HCT116 (cell line): Measurements from ENCODE around the gene PAQR6. TPM values are rescaled to one million over a fixed set of nuclear protein-coding genes. Genes with fewer than 3 reads are reported as not detected.

Experiments
- ATAC-seq: fragments of 200-7000 bp; cut with Tn5 transposase; 2 replicates; pipeline ENCODE4 v1.9.1; 2020; ENCODE audit warnings: mild to moderate bottlenecking, moderate library complexity
- BruUV-seq: library from RNA; stranded (reverse); fragments of 400-500 nt; replicated peaks from 2 replicates; lab custom pipeline; 2021; lab: Mats Ljungman, UMichigan
- CTCF ChIA-PET: fragments of 300-600 bp; sonication (Branson Sonifier 250); formaldehyde crosslinking; loops from one replicate; lab custom pipeline; 2021; ENCODE audit warnings: antibody characterized with exemption; lab: Charles Lee
- POLR2A ChIA-PET: fragments of 300-600, 350-600 bp; sonication (Branson Sonifier 250); formaldehyde crosslinking; loops from one replicate; lab custom pipeline; 2021; ENCODE audit warnings: antibody characterized with exemption; lab: Charles Lee
- RAD21 ChIA-PET, 2 experiments: fragments of 300-600 bp; sonication (Branson Sonifier 250); formaldehyde crosslinking; loops; one replicate each; lab custom pipeline; 2023; ENCODE audit warnings: low total read pairs in 2 of 2; ENCODE audit not compliant: uncharacterized antibody in 2 of 2, unreplicated experiment in 2 of 2, low non-redundant PET in 1 of 2; lab: Charles Lee
- DNase-seq: peaks from one replicate; pipeline ENCODE4 v3.0.0-alpha.2; 2010; ENCODE audit warnings: low read depth, low spot score
- H2AFZ ChIP-seq: fragments of 200-600 bp; shearing (Covaris generic), sonication (generic); 2 replicates; pipeline ENCODE4 v1.6.1; 2017; ENCODE audit warnings: low read depth, mixed run types, mixed read lengths, antibody characterized with exemption, low read length; ENCODE audit not compliant: poor library complexity, severe bottlenecking
- H3K27ac ChIP-seq: 2 replicates; pipeline ENCODE4 v1.5.1; 2012; ENCODE audit warnings: low read depth, low read length
- H3K27me3 ChIP-seq: fragments of 200-600 bp; sonication (generic); 2 replicates; pipeline ENCODE4 v1.6.1; 2016; ENCODE audit warnings: mixed run types, low read length, mixed read lengths; ENCODE audit not compliant: insufficient read depth
- H3K36me3 ChIP-seq, 2 experiments: fragments of 200-500 bp in 1 of 2; fragments of 200-600 bp in 1 of 2; sonication (Bioruptor generic) in 1 of 2; sonication (generic) in 1 of 2; 2 replicates each; pipeline versions ENCODE4 v1.5.1 to v1.6.1; 2014 to 2016; ENCODE audit warnings: low read length in 2 of 2, inconsistent platforms in 1 of 2, mixed read lengths in 1 of 2, mixed run types in 1 of 2; ENCODE audit not compliant: insufficient read depth in 2 of 2, control insufficient read depth in 1 of 2
- H3K4me1 ChIP-seq, 2 experiments: fragments of 200-600 bp in 1 of 2; sonication (generic) in 1 of 2; 2 replicates each; pipeline versions ENCODE4 v1.5.1 to v1.6.1; 2012 to 2017; ENCODE audit warnings: low read length in 2 of 2, inconsistent platforms in 1 of 2, mild to moderate bottlenecking in 1 of 2, mixed read lengths in 1 of 2, mixed run types in 1 of 2, moderate library complexity in 1 of 2; ENCODE audit not compliant: insufficient read depth in 2 of 2, control insufficient read depth in 1 of 2
- H3K4me2 ChIP-seq: fragments of 200-600 bp; sonication (generic); 2 replicates; pipeline ENCODE4 v1.6.1; 2017; ENCODE audit warnings: mixed run types, low read length, mixed read lengths
- H3K4me3 ChIP-seq, 2 experiments: fragments of 200-600 bp in 1 of 2; sonication (generic) in 1 of 2; replicated peaks in 1 of 2; 2 replicates each; pipeline ENCODE4 v1.5.1; 2011 to 2016; ENCODE audit warnings: low read length in 2 of 2, control low read depth in 1 of 2, low read depth in 1 of 2, mild to moderate bottlenecking in 1 of 2, mixed read lengths in 1 of 2, mixed run types in 1 of 2
- H3K79me2 ChIP-seq: fragments of 200-600 bp; sonication (generic); 2 replicates; pipeline ENCODE4 v1.6.1; 2017; ENCODE audit warnings: mild to moderate bottlenecking, mixed run types, low read length, moderate library complexity, mixed read lengths; ENCODE audit not compliant: insufficient read depth
- H3K9ac ChIP-seq: fragments of 200-600 bp; sonication (generic); 2 replicates; pipeline ENCODE4 v1.6.1; 2016; ENCODE audit warnings: low read length, mixed read lengths
- H3K9me2 ChIP-seq: fragments of 200-600 bp; sonication (generic), shearing (Covaris generic); 2 replicates; pipeline ENCODE4 v1.6.1; 2017; ENCODE audit warnings: mixed run types, mild to moderate bottlenecking, moderate library complexity; ENCODE audit not compliant: insufficient read depth
- H3K9me3 ChIP-seq, 2 experiments: fragments of 200-500 bp in 1 of 2; fragments of 200-600 bp in 1 of 2; sonication (Bioruptor generic) in 1 of 2; sonication (generic) in 1 of 2; 2 replicates each; pipeline ENCODE4 v1.6.1; 2014 to 2017; ENCODE audit warnings: low read length in 2 of 2, mixed read lengths in 2 of 2, inconsistent platforms in 1 of 2, low read depth in 1 of 2, mild to moderate bottlenecking in 1 of 2, mixed run types in 1 of 2, moderate library complexity in 1 of 2; ENCODE audit not compliant: control insufficient read depth in 1 of 2, insufficient read depth in 1 of 2
- H4K20me1 ChIP-seq: fragments of 200-600 bp; sonication (generic), shearing (Covaris generic); 2 replicates; pipeline ENCODE4 v1.6.1; 2017; ENCODE audit warnings: mixed run types, mild to moderate bottlenecking, moderate library complexity; ENCODE audit not compliant: insufficient read depth
- ATF3 ChIP-seq: IDR thresholded peaks from 2 replicates; pipeline ENCODE4 v1.6.1; 2012
- CEBPB ChIP-seq: IDR thresholded peaks from 2 replicates; pipeline ENCODE4 v1.6.1; 2012; ENCODE audit warnings: low read depth
- CTCF ChIP-seq, 3 experiments: fragments of 200-600 bp in 1 of 3; sonication (generic) in 1 of 3; IDR thresholded peaks in 2 of 3; conservative IDR thresholded peaks in 1 of 3; 2 replicates each; pipeline ENCODE4 v1.5.1; 2012 to 2017; ENCODE audit warnings: low read depth in 2 of 3, low read length in 2 of 3, antibody characterized with exemption in 1 of 3, borderline replicate concordance in 1 of 3, control low read depth in 1 of 3, mild to moderate bottlenecking in 1 of 3, mixed read lengths in 1 of 3, mixed run types in 1 of 3, moderate library complexity in 1 of 3; ENCODE audit not compliant: insufficient read depth in 1 of 3
- EZH2 ChIP-seq: fragments of 200-600 bp; sonication (generic); IDR thresholded peaks from 2 replicates; pipeline ENCODE4 v1.6.1; 2017; ENCODE audit warnings: antibody characterized with exemption, mixed run types
- EZH2phosphoT487 ChIP-seq: fragments of 200-600 bp; IDR thresholded peaks from 2 replicates; pipeline ENCODE4 v1.6.1; 2018; ENCODE audit warnings: antibody characterized with exemption, borderline replicate concordance
- FOSL1 ChIP-seq: IDR thresholded peaks from 2 replicates; pipeline ENCODE4 v1.6.1; 2012; ENCODE audit warnings: low read depth
- JUND ChIP-seq: IDR thresholded peaks from 2 replicates; pipeline ENCODE4 v1.6.1; 2012
- POLR2AphosphoS5 ChIP-seq: IDR thresholded peaks from 2 replicates; pipeline ENCODE4 v1.6.1; 2011; ENCODE audit warnings: mild to moderate bottlenecking, low read depth, low read length, moderate library complexity
- RAD21 ChIP-seq: IDR thresholded peaks from 2 replicates; pipeline ENCODE4 v1.6.1; 2012; ENCODE audit warnings: low read depth, mild to moderate bottlenecking
- SIN3A ChIP-seq: IDR thresholded peaks from 2 replicates; pipeline ENCODE4 v1.6.1; 2012; ENCODE audit warnings: low read depth
- YY1 ChIP-seq: IDR thresholded peaks from 2 replicates; pipeline ENCODE4 v1.6.1; 2011; ENCODE audit warnings: low read length, low read depth, moderate library complexity, mild to moderate bottlenecking; ENCODE audit not compliant: insufficient replicate concordance; ENCODE audit errors: extremely low read depth
- intact Hi-C: fragments of 100-400 bp; cut with micrococcal nuclease; formaldehyde crosslinking; loops from 2 replicates; pipeline ENCODE4 v1.10.0; 2022
- total RNA-seq: library from RNA; stranded (reverse); gene quantifications from one replicate; pipeline ENCODE4 v1.2.1, GENCODE V29; 2021; ENCODE audit not compliant: unreplicated experiment
- TF ChIP-seq, protein P1 (sequence below): IDR thresholded peaks from 2 replicates; pipeline ENCODE4 v1.6.1; 2012
- TF ChIP-seq, protein P2 (sequence below): IDR thresholded peaks from 2 replicates; pipeline ENCODE4 v1.6.1; 2012; ENCODE audit warnings: low read depth

The PAQR6 gene
- total RNA-seq, 1 experiment from 2014 or later: 10.9 TPM

GRCh38 chr1:156281281-156281680 lies 33.4 kb upstream of the PAQR6 start:
- Histone ChIP-seq H4K20me1 (peaks cover 10% of the 10 kb centered on the region; the same call in 1 of the 2 replicates), H3K36me3 (peaks cover 28 to 38% of the 10 kb centered on the region in 2 experiments), H3K9me3 (no peaks in the 10 kb centered on the region), H3K27me3 (no peaks in the 10 kb centered on the region), H3K9me2 (no peaks in the 10 kb centered on the region), H2AFZ (no peak overlapping the region), H3K4me1 (peaks cover 25 to 27% of the 10 kb centered on the region in 2 experiments), H3K9ac (peak overlapping the region; percentile 98), H3K79me2 (peaks cover 58% of the 10 kb centered on the region), H3K4me2 (peak overlapping the region; percentile 91), H3K4me3 (peak overlapping the region; percentile 77 to 96), H3K27ac (peak overlapping the region; percentile 90)
- intact Hi-C loops: no loop called here
- DNase-seq: no peak
- BruUV-seq: no TSS peak
- CTCF ChIA-PET: interaction anchor here (0.9 to 1.0 kb wide), 2 partner anchors 38 to 176 kb away, joined by 3 to 4 read pairs; no protein-coding TSS in a partner anchor
- POLR2A ChIA-PET: interaction anchor here (1.2 kb wide), 1 partner anchor 80 kb away, joined by 3 read pairs; no protein-coding TSS in a partner anchor
- RAD21 ChIA-PET: no interaction called here
- ATAC-seq: no peak
- TF ChIP-seq ATF3: no peak
- TF ChIP-seq, protein P1, sequence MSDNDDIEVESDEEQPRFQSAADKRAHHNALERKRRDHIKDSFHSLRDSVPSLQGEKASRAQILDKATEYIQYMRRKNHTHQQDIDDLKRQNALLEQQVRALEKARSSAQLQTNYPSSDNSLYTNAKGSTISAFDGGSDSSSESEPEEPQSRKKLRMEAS: peak; percentile 26; the same call in 1 of the 2 replicates
- TF ChIP-seq POLR2AphosphoS5: no peak
- TF ChIP-seq CTCF (IDR thresholded peaks at IDR 0.05 in 2 of 3, conservative IDR thresholded peaks at IDR 0.05 in 1 of 3; ENCODE audit: borderline replicate concordance in 1 of 3, insufficient read depth in 1 of 3, low read depth in 2 of 3, low read length in 2 of 3): 0 out of 6 replicates have a peak, but pooled peaks of 1 of the 3 experiments have one; percentile 6
- TF ChIP-seq JUND: no peak
- TF ChIP-seq SIN3A: peak; percentile 41; the same call in 1 of the 2 replicates

- POLR2A ChIA-PET: no interaction called here
- Histone ChIP-seq H3K4me3 (no peak overlapping the region), H3K4me1 (peaks cover 25 to 27% of the 10 kb centered on the region in 2 experiments), H3K4me2 (no peak overlapping the region), H2AFZ (no peak overlapping the region), H3K9me3 (no peaks in the 10 kb centered on the region), H4K20me1 (peaks cover 10% of the 10 kb centered on the region; the same call in 1 of the 2 replicates), H3K9ac (no peak overlapping the region), H3K9me2 (no peaks in the 10 kb centered on the region), H3K27ac (no peak overlapping the region), H3K27me3 (no peaks in the 10 kb centered on the region), H3K79me2 (peaks cover 58% of the 10 kb centered on the region), H3K36me3 (peaks cover 39 to 50% of the 10 kb centered on the region in 2 experiments)
- ATAC-seq: no peak
- RAD21 ChIA-PET: no interaction called here
- CTCF ChIA-PET: interaction anchor here (0.7 kb wide), 1 partner anchor 40 kb away, joined by 3 read pairs; no protein-coding TSS in a partner anchor
- intact Hi-C loops: no loop called here
- no TSS peak for BruUV-seq
- DNase-seq: no peak
- TF ChIP-seq CEBPB (no peak), RAD21 (no peak), EZH2phosphoT487 (no peak), JUND (no peak), FOSL1 (no peak), YY1 (no peak), EZH2 (no peak), ATF3 (no peak)
- TF ChIP-seq, protein P2, sequence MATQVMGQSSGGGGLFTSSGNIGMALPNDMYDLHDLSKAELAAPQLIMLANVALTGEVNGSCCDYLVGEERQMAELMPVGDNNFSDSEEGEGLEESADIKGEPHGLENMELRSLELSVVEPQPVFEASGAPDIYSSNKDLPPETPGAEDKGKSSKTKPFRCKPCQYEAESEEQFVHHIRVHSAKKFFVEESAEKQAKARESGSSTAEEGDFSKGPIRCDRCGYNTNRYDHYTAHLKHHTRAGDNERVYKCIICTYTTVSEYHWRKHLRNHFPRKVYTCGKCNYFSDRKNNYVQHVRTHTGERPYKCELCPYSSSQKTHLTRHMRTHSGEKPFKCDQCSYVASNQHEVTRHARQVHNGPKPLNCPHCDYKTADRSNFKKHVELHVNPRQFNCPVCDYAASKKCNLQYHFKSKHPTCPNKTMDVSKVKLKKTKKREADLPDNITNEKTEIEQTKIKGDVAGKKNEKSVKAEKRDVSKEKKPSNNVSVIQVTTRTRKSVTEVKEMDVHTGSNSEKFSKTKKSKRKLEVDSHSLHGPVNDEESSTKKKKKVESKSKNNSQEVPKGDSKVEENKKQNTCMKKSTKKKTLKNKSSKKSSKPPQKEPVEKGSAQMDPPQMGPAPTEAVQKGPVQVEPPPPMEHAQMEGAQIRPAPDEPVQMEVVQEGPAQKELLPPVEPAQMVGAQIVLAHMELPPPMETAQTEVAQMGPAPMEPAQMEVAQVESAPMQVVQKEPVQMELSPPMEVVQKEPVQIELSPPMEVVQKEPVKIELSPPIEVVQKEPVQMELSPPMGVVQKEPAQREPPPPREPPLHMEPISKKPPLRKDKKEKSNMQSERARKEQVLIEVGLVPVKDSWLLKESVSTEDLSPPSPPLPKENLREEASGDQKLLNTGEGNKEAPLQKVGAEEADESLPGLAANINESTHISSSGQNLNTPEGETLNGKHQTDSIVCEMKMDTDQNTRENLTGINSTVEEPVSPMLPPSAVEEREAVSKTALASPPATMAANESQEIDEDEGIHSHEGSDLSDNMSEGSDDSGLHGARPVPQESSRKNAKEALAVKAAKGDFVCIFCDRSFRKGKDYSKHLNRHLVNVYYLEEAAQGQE: no peak
Observed at GRCh38 chr1:156279837-156280236, 32.0 kb upstream of the PAQR6 start.
